ENCODE measurements around the gene ZSCAN20.

ZSCAN20 gene

DNA sequence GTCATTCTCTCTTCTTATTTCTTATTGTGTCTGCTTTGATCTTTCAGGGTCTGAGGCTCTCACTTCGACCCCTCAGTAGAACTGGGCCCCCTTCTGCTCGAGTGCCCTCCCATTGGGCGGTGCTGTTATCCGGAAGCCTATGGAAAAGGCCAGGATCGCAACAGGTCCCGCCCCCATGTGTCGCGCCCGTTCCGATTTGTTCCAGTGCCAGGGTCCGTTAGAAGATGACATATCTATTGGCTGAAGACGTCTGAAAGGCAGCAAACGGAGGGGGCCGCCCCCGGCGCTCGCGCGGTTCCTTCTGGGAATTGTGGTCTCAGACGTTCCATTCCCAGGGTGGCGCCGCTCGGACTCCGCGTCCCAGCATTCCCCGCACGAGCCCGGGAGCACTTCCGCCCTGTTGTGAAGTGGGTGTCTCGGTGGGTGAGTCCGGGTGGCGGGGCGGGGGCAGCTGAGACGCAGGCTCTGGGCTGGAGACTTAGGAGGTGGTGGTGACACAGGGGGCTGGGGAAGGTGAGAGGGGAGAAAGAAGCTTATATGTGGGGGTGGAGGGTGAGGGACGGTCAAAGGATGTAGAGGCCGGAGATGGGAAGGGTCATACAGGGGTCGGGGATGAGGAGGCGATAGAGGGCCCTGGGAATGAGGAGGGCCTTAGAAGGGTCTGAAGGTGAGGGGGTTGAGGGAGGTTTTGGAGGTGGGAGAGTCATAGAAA is at the start of gene ZSCAN20:
ZSCAN20 (plus strand) TSS at position 377 of the 712 bp plus-strand sequence. CDS start 6,644 bp downstream, outside the sequence.
- H3K4me3 ChIP-seq (ENCODE audit: control insufficient read depth, low read depth, low read length) = peak within 1 kb of the TSS; percentile 98
- peak; percentile 90 for DNase-seq (ENCODE audit: low read depth)
- no peak for TF ChIP-seq CTCF (IDR thresholded peaks at IDR 0.05; ENCODE audit: control insufficient read depth, insufficient read depth, low read depth, low read length, missing control alignments)

DNA sequence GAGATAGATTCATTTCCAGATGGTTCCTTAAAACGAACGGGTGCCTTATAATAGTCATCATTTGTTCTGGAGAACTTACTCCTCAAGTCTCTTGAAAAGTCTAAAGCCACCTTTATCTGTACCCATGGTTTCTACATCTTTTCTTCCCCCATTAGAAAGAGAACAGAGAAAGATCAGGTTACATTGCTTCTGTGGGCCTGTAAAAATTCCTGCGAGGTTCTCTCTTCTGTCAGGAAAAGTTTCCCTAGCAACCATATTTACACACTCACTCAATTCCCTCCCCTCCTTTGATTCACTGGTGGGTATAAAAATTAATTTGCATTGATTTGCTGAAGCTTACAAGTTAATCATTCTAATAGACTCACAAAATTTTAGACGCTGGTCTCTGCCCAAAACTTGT is 48.2 kb upstream of the ZSCAN20 start:
- no peak for TF ChIP-seq CTCF (IDR thresholded peaks at IDR 0.05; ENCODE audit: control insufficient read depth, insufficient read depth, low read depth, low read length, missing control alignments)
- DNase-seq (ENCODE audit: low read depth) = peak; percentile 44
- H3K4me3 ChIP-seq (ENCODE audit: control insufficient read depth, low read depth, low read length) = no peak overlapping the region

DNA sequence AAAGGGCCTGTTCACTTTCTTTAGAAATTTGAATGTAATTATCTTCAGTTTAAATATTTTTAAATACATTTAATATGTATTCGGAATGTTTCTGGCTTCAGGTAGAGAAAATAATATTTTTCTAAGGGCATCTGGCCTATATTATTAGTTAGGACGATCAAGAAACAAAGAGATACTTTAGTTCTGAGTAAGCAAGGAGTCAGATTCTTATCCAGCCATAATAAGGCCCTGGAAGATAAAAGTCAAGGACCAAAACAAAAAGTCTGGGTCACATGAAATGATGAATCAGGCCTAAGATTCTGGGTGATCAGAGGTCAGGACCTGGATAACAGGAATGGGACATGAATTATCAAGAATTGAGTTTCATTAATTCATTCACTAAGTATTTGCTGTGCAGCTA is 47.8 kb upstream of the ZSCAN20 start:
- DNase-seq (ENCODE audit: low read depth) = no peak
- no peak for TF ChIP-seq CTCF (IDR thresholded peaks at IDR 0.05; ENCODE audit: control insufficient read depth, insufficient read depth, low read depth, low read length, missing control alignments)
- H3K4me3 ChIP-seq (ENCODE audit: control insufficient read depth, low read depth, low read length) = no peak overlapping the region

DNA sequence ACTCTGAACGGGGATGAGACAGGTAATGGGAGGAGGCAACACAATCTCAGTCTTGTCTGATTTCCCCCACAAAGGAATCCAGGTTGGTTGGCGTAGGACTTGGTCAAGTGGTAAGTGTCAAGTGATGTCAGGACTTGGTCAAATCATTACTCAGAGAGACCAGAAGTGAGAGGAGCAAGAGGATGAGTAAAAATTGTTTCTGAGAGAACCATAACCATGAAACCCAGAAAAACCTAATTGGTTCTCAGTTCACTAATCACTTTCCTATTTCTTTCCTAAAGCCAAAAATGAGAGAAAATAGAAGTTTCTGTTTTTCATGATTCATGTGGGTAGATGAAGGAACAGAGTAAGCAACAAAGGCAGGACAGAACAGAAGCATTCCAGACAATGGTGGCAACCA is 46.5 kb upstream of the ZSCAN20 start:
- DNase-seq (ENCODE audit: low read depth) = no peak
- no peak overlapping the region for H3K4me3 ChIP-seq (ENCODE audit: control insufficient read depth, low read depth, low read length)
- no peak for TF ChIP-seq CTCF (IDR thresholded peaks at IDR 0.05; ENCODE audit: control insufficient read depth, insufficient read depth, low read depth, low read length, missing control alignments)

DNA sequence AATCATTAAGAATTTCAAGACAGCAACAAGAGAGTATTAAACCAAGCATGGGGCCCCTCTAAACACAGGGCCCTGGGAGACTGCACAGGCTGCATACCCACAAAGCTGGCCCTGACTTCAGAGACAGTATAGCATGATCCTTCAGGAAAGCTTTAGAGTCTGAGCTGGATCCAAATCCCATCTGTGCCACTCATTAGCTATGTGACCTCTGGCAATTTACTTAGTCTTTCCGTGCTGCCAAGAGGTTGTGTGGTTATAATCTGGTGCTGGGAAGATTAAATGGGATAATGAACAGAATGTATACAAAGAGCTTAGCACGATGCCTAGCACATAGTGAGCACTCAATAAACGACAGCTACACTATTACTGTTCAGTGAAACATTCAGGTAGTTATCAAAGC is 45.5 kb upstream of the ZSCAN20 start:
- TF ChIP-seq CTCF (IDR thresholded peaks at IDR 0.05; ENCODE audit: control insufficient read depth, insufficient read depth, low read depth, low read length, missing control alignments) = no peak
- DNase-seq (ENCODE audit: low read depth) = no peak

GRCh38 chr1:33428661-33429060 is 43.8 kb upstream of the ZSCAN20 start:
- DNase-seq (ENCODE audit: low read depth) = no peak
- H3K4me3 ChIP-seq (ENCODE audit: control insufficient read depth, low read depth, low read length) = no peak overlapping the region
- no peak for TF ChIP-seq CTCF (IDR thresholded peaks at IDR 0.05; ENCODE audit: control insufficient read depth, insufficient read depth, low read depth, low read length, missing control alignments)

More for the DNA sequence above, 45.5 kb upstream of the ZSCAN20 start:
- no peak overlapping the region for H3K4me3 ChIP-seq (ENCODE audit: control insufficient read depth, low read depth, low read length)
